Measurements from ENCODE around the gene FADS3.
A peak's percentile ranks its signal among the peaks of the same experiment; 100 is the strongest.

Gene FADS3

GRCh38 chr11:61913699-61914395 is 22.5 kb upstream of the FADS3 start:
- DNase-seq, result peak in 1 of 2 experiments; percentile 10

DNA sequence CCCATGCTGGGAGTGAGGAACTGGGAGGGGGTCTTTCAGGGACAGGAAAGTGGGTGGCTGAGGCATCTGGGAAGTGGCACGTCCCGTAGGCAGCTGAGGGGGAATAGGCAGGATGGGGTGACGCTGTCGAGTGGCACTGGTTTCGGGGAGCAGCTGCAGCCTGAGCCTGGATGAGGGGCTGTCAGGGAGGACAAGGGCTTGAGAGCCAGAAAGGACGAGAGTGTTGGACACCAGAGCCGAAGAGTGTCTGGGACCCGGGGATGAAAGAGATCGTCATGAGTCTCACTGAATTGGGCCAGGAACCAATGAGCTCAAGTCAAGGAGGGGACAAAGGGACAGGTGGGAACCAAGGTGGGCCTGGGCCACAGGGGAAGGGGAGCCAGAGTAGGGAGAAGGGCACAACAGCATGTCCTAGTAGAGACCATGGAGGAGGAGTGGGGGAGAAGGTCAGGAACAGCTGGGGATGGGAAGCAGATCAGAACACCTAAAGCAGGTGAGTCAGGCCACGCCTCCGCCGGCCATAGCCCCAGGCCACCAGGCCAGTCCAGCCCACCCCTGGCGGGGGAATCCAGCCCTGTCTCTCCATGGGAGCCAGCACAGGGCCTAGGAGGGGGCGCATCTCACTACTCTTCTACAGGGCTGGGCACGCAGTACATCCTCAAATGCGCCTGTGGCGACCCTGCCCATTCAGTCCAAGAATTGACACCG is 21.8 kb upstream of the FADS3 start:
- DNase-seq, result no peak

- no peak for DNase-seq
Observed at GRCh38 chr11:61912530-61912898, 21.2 kb upstream of the FADS3 start.

DNA sequence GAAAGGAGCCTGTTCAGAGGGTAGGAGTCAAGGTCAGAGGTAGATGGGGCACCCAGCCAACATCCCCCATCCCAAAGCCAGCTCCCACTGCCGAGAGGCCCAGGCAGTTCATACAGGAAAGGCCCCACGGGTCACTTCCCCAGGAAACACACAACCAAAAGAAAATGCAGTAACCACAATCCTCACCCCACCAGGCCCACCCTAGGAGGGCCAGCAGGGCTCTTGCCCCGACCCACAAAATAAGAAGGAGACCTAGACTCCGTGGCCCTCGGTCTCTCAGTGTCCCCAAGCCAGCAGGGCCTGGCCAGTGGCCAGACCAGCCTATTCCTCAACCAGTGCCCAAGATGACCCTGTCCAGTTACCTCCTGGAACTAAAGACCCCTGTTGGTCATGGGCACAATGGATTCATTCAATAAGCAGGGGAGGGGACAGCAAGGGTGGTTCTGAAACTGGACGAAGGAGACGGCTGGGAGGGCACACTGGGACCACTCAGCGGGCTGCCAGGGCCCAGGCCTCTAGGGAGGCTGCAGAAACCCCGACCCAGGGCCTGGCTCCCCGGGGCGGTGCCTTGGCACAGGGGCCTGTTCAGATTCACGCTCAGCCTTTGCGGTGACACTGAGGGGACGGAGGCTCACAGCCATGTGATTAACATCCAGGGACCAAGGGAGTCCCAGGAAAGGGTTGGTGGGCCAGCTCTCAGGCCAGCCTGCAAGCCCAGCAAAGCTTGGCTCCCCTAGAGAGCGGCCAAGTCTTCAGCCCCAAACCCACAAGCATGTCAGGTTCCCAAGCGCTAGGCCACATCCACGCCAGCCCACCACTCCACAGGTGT is 20.6 kb upstream of the FADS3 start:
- DNase-seq, result no peak

GRCh38 chr11:61911128-61911700 is 19.9 kb upstream of the FADS3 start:
- DNase-seq, result no peak

GRCh38 chr11:61910187-61911127 is 19.1 kb upstream of the FADS3 start:
- DNase-seq, result no peak

GRCh38 chr11:61908730-61909316 is 17.5 kb upstream of the FADS3 start:
- no peak for DNase-seq

DNA sequence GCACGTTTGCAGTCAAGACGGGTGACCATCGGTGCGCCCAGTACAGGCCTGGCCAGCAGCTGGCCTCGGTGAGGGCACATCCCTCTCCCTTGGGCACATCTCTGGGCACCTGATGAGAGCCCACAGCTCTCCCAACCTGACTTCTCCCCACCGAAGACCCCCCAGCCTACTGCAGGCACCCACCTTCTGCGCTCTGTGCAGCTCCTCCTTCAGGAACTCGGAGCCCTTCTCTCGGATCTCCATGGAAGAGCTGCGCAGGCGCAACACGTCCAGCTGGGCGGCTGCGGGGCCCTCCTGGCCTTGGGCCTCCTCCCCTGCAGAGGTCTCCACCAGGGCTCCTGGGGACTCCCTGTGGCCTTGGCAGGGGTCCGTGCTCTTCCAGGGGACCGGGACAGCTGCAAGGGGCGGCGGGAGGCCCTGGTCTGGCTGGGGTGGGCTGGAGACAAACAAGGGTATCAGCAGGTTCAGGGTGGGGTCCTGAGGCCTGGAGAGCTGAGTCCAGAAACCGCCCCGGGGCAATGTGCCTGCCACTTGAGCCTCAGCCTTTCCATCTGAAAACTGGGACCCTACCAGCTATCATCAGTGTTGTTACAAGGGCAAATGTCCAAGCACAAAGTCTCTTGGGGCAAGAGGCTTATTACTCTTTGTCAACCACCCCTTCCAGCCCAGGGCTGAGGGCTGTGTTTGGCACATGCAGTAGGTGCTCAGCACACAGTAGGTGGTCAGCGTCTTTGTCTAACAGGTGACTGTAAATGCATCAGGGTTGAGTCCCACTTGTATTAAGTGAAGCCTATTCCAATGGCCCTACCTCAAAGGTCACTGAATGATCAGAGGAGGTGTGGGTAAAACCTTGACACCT is 16.8 kb upstream of the FADS3 start:
- DNase-seq, result no peak

GRCh38 chr11:61907282-61907681 is 15.9 kb upstream of the FADS3 start:
- DNase-seq, result no peak

DNA sequence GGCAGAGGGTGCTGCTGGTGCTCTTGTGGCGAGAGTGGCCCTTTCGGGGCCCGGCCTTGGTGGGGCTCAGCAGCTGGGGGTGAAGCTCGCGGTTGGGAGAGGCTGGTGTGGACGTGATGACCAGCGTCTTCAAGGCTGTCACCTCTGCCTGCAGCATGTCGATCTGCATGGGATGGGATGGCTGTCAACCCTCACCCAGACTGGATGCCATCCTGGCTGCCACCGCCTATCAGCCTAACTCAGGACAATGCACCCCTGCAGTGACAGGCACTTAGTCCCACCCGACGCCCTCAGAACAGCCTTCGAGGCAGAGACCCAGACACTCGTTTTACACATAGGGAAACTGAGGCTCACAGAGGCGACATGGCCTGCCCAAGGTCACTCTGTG is 15.2 kb upstream of the FADS3 start:
- no peak for DNase-seq

GRCh38 chr11:61905801-61906521 is 14.6 kb upstream of the FADS3 start:
- DNase-seq, result no peak

- no peak for DNase-seq
Observed at GRCh38 chr11:61905067-61905696, 13.8 kb upstream of the FADS3 start.

DNA sequence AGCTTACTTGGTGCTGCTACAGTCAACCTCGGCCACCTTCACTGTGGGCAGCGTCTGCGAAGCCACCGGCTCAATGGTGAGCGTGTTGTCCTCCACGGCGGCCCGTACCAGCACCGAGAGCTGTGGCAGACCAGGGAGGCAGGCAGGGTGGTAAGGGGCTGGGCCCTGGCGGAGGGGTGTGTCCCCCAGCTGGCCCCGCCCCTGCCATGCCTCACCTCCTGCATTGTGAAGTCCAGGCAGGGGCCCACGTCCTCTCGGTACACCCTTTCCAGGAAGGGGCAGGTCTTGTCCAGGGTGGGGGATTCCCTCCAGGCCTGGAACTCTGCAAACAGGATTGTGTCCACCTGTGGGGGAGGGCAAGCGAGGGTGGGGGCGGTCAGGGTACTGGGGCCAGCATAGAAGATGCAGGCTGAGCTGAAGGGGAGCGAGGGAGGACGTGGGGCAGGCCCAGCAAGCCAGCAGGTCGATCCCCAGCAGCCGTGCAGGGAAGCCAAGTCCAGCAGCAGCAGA is 13.2 kb upstream of the FADS3 start:
- peak in 1 of 2 experiments; percentile 41 for DNase-seq

- DNase-seq, result no peak
Observed at GRCh38 chr11:61903845-61904244, 12.5 kb upstream of the FADS3 start.

- DNase-seq, result no peak
Observed at GRCh38 chr11:61902313-61902712, 11.0 kb upstream of the FADS3 start.

- DNase-seq, result no peak
Observed at GRCh38 chr11:61901397-61901796, 10.1 kb upstream of the FADS3 start.

- no peak for DNase-seq
Observed at GRCh38 chr11:61900251-61900650, 8.9 kb upstream of the FADS3 start.

DNA sequence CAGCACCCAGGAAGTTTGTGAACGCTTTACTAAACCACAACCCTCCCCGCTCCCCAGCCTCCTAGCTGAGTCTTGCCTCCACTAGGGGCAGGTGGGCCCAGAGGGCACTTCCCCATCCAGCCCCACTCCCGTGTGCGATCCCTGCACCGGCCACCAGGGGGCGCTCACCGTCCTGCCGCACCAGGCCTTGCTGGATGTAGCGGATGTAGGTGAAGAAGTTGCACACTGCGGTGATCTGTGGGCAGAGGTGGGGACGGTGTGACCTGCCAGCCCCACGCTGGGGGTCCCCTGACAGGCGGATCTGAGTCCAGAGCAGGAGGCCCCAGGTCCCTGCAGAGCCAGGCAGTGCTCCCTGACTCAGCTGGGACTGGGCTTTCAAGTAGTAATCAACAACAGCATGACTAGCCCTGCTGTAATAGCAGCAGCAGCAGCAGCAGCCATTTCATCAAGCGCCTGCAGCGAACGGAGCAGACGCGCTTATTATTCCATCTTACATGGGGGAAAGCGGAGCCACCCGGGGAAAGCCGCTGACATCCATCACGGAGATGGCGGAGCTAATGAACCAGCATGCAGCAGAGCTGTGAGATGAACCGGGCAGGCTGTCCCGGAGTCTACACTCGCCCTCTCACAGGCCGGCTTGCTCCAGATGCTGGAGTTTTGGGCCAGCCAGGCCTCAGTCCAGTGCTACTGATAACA is 7.9 kb upstream of the FADS3 start:
- DNase-seq, result peak; percentile 97 to 98

GRCh38 chr11:61898247-61898582 is 6.9 kb upstream of the FADS3 start:
- no peak for DNase-seq
